GM21619 (cell line): ENCODE measurements around the gene PLOD2.

Experiments
- ATAC-seq: cut with Tn5 transposase; IDR thresholded peaks from one replicate; pipeline ENCODE4 v1.9.1; 2021; ENCODE audit not compliant: unreplicated experiment

PLOD2 gene

DNA sequence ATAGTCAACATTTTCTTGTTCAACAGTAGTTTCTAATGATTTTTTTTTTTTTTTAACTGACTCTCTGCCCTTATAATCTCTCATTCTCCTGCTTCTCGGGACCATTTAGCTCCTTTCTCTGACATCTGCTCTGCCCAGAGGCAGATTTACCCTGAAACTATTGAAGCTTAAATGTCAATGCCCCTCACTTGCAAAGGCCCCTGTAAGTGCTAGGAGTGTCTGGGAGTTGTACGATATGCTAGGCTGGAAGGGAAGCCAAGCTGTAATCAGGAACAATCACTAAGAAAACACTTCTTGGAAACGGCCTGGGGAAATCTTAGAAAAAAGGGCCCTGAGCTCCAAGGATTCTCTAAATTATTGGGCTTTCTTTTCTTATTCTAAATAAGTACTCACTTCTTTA is 5.8 kb upstream of the PLOD2 start:
- no peak for ATAC-seq

GRCh38 chr3:146166415-146166821 is 5.4 kb upstream of the PLOD2 start:
- ATAC-seq: no peak

- ATAC-seq: no peak
Measured at GRCh38 chr3:146165877-146166276, 4.9 kb upstream of the PLOD2 start.

- ATAC-seq: no peak
Measured at GRCh38 chr3:146164971-146165769, 4.2 kb upstream of the PLOD2 start.

DNA sequence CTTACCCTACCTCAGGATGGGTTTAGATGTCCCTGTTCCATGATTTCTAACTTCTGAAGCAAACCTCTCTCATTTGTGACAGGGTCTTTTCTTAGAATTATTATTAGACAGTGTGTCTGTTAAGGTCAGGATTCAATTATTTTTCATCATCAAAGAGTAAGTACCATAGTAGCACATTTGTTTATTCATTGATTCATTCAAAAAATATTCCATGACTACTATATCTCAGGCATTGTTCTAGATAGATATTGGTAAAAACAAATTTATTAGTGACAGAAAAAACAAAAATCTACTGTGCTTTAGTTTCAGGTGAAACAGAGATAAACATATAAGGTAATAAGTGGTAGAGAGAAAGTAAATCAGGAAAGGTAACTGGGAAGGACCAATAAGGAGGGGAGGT is 3.5 kb upstream of the PLOD2 start:
- no peak for ATAC-seq

DNA sequence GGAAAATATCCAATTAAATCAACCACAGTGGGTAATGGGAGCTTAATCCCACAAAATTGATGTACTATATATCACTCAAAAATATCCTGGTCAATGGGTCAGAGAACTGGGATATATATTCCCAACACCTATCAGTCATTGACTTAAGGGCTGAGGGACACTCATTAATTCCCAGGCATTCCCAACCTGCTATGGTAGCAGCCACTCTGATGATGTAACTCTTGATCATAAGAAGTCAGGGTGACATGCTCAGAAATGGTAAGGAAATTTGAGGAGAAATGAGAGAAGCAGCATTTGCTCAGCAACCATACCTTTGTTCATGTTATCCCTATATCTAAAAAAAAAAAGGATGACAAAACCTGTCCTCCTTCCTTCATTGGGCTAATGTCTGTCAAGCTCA is 3.1 kb upstream of the PLOD2 start:
- no peak for ATAC-seq

GRCh38 chr3:146163584-146163983 is 2.6 kb upstream of the PLOD2 start:
- ATAC-seq: no peak

DNA sequence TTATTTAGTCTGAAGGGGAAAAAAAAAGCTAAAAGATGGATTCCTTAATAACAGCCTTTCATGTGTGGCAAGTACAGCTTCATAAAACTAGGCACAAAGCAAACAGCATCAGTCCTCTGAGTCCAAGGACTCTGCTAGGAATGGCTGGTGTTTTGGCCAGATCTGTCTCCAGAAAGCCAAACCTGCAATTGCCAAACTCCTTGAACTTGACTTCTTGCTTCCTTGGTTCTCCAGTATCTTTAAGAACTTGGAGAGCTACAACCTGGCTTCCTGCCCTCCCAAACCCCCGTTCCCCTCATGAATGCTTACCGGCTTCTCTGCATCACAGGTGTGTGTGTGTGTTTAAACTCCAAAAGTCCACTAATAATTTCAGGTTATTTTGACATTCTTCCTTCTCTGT is 1.6 kb upstream of the PLOD2 start:
- no peak for ATAC-seq

DNA sequence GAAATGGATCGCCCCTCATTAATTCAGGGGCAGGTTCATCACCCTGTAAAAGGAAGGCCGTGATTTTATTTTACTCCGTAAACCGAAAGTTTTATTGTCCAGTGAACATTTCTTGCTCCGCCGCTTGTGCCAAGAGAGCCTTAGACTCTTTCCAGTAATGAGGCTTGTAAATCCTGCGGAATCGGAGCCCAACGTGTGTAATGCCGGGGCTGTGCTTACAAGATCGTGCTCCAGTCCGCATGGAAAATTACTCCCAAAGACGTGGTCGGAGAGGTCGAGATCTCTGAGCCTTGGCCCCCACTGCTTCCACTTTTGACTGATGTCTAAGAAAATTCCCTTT is 649 bp upstream of the PLOD2 start:
- ATAC-seq: no peak

DNA sequence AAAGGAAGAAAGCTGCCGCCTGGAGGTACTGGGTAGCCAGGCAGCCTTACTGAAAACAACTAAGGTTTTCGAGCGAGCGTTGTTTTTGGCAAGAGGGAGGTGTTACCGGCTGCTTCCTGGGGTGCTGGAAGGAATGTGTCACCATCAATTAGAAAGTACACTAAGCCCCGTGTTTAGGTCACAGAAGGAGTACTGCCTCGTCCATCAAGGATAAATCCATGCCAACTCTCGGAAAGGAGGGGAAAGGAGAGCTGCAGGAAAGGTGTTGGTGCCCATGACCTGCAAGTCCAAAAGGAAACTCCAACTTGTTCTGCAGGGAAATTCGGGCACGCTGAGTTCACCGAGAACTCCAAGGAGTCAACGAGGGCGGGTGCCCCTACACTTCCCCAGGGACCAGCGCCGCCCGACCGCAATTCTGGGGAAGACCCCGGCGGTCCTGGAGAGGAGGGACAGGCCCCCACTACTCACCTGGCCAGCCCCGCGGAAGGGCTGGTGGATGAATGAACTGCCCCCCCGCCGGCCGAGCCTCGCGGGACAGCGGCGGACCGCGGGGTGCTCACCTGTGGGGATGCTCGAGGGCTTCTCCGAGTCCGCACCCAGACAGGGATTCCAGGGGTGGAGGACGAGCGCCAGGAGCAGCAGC is 542 bp downstream of the PLOD2 start:
- ATAC-seq: peak; percentile 26

- ATAC-seq: no peak
Measured at GRCh38 chr3:146159616-146160320, 1.2 kb downstream of the PLOD2 start.

- no peak for ATAC-seq
Measured at GRCh38 chr3:146159037-146159436, 1.9 kb downstream of the PLOD2 start.

DNA sequence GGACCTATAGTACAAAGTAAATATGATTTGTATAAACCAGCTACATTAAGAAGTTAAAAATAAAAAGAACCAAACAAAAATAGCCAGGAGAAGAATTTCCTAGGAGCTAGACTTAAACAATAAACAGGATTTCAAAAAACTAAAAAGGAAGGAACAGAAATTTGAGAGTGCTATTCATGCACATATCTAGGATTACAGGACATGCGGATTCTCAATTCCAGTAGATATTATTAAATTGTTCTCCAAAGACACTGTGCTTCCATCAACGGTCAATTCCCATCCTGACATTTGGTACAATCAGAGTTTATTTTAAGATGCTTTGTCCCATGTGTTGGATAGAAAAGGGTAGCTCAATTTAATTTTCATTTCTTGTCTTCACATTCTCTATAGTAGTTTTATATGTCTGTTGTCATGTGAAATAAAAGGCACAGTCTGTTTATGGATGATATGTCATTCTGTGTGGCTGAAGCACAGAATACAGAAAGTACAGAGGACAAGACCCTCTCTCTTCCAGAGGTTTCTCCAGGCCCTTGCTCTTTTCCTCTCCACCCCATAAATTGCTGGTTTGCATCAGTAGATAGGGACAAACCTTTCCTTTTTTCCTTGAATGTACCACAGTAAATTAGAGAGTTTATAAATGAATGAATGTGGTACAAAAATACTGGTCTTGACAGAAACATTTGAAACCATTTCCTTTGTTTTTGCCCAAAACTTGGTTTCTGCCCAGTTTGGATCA is 3.5 kb downstream of the PLOD2 start:
- no peak for ATAC-seq

DNA sequence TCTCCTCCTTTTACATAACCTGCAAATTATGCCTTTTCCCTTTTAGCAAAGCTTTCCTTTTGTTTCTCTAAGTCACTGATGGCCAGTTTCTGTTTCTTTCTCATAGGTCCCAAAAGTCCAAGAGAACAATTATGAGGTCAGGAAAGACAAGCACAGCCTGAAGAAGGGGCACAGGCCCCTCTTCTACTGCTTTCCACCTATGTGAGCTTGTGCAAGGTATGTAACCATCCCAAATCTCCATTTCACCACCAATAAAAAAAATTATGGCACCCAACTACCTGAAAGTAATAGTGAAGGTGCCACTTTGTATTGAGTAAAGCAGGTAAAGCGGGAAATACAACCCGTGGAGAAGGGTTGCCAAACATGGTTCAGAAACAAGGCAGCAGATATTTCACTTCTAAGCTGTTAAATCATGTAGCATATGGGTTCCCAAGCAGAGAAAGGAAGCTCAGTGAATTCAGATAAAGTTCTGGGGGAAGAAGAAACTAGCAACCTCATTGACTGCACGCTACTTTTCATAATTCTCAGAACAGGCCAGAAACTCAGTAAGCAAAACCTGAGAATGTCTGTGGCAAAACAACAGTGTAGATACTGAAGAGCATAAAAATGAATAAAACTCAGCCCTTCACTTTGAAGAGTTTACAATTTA is 4.2 kb downstream of the PLOD2 start:
- ATAC-seq: no peak

DNA sequence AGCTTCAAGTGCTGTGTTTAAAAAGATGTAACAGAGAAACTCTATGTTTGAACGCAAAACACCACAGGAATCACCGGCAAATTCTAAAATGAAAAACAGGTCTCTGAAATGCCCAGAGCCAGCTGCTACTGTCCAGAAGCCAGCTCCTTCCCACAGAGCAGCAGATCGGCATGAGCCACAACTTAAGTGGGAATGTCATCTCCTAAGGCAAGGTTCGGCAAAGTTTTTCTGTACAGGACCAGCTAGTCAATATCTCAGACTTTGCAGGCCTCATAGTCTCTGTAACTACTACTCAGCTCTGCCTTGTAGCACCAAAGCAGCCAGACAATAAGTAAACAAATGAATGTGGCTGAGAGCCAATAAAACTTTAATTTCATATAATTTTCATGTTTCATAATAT is 4.9 kb downstream of the PLOD2 start:
- ATAC-seq: no peak

DNA sequence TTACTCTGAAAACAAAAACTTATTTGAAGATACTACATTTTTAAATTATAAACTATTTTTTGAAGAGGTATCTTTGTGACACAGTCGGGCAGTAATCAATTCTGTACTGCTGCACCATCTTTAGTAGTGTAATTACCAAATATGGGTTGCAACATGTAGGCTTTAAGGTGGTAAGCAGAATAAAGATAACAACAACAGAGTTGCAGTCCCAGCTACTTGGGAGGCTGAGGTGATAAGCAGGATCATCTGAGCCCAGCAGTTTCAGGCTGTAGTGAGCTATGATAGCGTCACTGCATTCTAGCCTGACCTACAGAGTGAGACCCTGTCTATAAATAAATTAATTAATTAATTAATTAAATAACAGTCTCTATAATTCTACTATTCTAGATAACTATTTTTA is 6.0 kb downstream of the PLOD2 start:
- ATAC-seq: no peak

GRCh38 chr3:146154316-146154715 is 6.7 kb downstream of the PLOD2 start:
- ATAC-seq: no peak

- ATAC-seq: no peak
Measured at GRCh38 chr3:146153429-146153828, 7.6 kb downstream of the PLOD2 start.

DNA sequence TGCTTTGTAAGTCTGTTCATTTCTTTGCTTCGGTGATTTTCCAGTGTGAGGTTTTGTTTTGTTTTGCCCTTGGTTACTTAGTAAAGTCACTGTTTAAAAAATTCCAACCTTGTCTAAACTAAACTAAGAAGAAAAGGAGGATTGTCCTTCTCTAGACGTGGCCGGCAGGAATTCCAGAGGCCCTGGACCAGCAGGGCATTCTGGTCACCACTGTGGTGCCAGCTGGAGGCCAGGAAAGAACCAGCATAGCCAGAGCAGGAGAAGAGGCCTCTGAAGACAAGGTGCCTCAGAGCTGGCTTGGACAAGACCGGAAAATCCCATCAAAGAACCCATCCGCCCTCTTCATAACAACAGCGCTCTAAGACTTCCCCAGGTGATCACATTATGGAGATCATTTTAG is 8.2 kb downstream of the PLOD2 start:
- no peak for ATAC-seq

- ATAC-seq: no peak
Measured at GRCh38 chr3:146148468-146148931, 12.5 kb downstream of the PLOD2 start.

- no peak for ATAC-seq
Measured at GRCh38 chr3:146145642-146146041, 15.3 kb downstream of the PLOD2 start.
